ENCODE data around the gene PPP1R3C.

The PPP1R3C gene

GRCh38 chr10:91617072-91617609, 15.7 kb downstream of the PPP1R3C start:
- TF ChIP-seq CTCF (IDR thresholded peaks at IDR 0.05; ENCODE audit: insufficient read depth, low read length, missing control alignments) = no peak
- ChIA-PET CTCF (interaction anchor here (0.8 to 1.9 kb wide), 3 partner anchors 10 to 77 kb away, joined by 3 to 8 read pairs (median 6); no protein-coding TSS in a partner anchor), POLR2A (interaction anchor here (0.8 to 1.4 kb wide), 5 partner anchors 10 to 208 kb away, joined by 3 to 14 read pairs (median 4); partner anchors contain the start of gene PPP1R3C)
- no peak overlapping the region for H3K4me3 ChIP-seq (ENCODE audit: low read depth, low read length)
- peak; percentile 79 for DNase-seq (ENCODE audit: low read depth, low spot score)

GRCh38 chr10:91616137-91616536, 16.7 kb downstream of the PPP1R3C start:
- CTCF ChIA-PET = interaction anchor here (1.2 to 1.9 kb wide), 2 partner anchors 11 to 19 kb away, joined by 6 to 8 read pairs; no protein-coding TSS in a partner anchor

GRCh38 chr10:91614225-91614624, 18.6 kb downstream of the PPP1R3C start:
- DNase-seq (ENCODE audit: low read depth, low spot score) = peak; percentile 93
- no peak overlapping the region for H3K4me3 ChIP-seq (ENCODE audit: low read depth, low read length)
- CTCF ChIA-PET = interaction anchor here (1.3 to 2.4 kb wide), 3 partner anchors 10 to 120 kb away, joined by 3 to 13 read pairs (median 6); no protein-coding TSS in a partner anchor

More at GRCh38 chr10:91616137-91616536, 16.7 kb downstream of the PPP1R3C start:
- no peak for TF ChIP-seq CTCF (IDR thresholded peaks at IDR 0.05; ENCODE audit: insufficient read depth, low read length, missing control alignments)
- H3K4me3 ChIP-seq (ENCODE audit: low read depth, low read length) = no peak overlapping the region
- POLR2A ChIA-PET = interaction anchor here (1.3 to 1.4 kb wide), 2 partner anchors 11 to 36 kb away, joined by 3 to 7 read pairs; no protein-coding TSS in a partner anchor
- DNase-seq (ENCODE audit: low read depth, low spot score) = no peak

GRCh38 chr10:91613411-91614187, 19.3 kb downstream of the PPP1R3C start:
- TF ChIP-seq CTCF (IDR thresholded peaks at IDR 0.05; ENCODE audit: insufficient read depth, low read length, missing control alignments) = no peak
- CTCF ChIA-PET = interaction anchor here (1.0 to 2.4 kb wide), 11 partner anchors 9 to 344 kb away, joined by 3 to 13 read pairs (median 4); partner anchors contain the start of gene PPP1R3C
- H3K4me3 ChIP-seq (ENCODE audit: low read depth, low read length) = 0 out of 2 replicates have a peak overlapping the region, but pooled peaks have one; percentile 15
- DNase-seq (ENCODE audit: low read depth, low spot score) = peak; percentile 96
- POLR2A ChIA-PET = interaction anchor here (0.7 to 2.6 kb wide), 16 partner anchors 9 to 310 kb away, joined by 3 to 60 read pairs (median 4); partner anchors contain the start of genes BTAF1 and PPP1R3C

More at GRCh38 chr10:91614225-91614624, 18.6 kb downstream of the PPP1R3C start:
- no peak for TF ChIP-seq CTCF (IDR thresholded peaks at IDR 0.05; ENCODE audit: insufficient read depth, low read length, missing control alignments)
- POLR2A ChIA-PET = interaction anchor here (0.7 to 2.6 kb wide), 13 partner anchors 10 to 1857 kb away, joined by 3 to 60 read pairs (median 7); partner anchors contain the start of gene PPP1R3C

GRCh38 chr10:91610919-91611318, 22.0 kb downstream of the PPP1R3C start:
- TF ChIP-seq CTCF (IDR thresholded peaks at IDR 0.05; ENCODE audit: insufficient read depth, low read length, missing control alignments) = no peak
- ChIA-PET POLR2A (interaction anchor here (0.5 to 4.1 kb wide), 5 partner anchors 19 to 31 kb away, joined by 3 to 28 read pairs (median 4); partner anchors contain the start of gene PPP1R3C), CTCF (interaction anchor here (1.1 to 2.3 kb wide), 6 partner anchors 22 to 217 kb away, joined by 3 to 16 read pairs (median 4); no protein-coding TSS in a partner anchor)
- no peak for DNase-seq (ENCODE audit: low read depth, low spot score)
- H3K4me3 ChIP-seq (ENCODE audit: low read depth, low read length) = no peak overlapping the region

All from AG04449 (cell line).